ENCODE data around the gene DGAT2. TPM values are rescaled to one million over a fixed set of nuclear protein-coding genes. Genes with fewer than 3 reads are reported as not detected.

DGAT2 gene, protein sequence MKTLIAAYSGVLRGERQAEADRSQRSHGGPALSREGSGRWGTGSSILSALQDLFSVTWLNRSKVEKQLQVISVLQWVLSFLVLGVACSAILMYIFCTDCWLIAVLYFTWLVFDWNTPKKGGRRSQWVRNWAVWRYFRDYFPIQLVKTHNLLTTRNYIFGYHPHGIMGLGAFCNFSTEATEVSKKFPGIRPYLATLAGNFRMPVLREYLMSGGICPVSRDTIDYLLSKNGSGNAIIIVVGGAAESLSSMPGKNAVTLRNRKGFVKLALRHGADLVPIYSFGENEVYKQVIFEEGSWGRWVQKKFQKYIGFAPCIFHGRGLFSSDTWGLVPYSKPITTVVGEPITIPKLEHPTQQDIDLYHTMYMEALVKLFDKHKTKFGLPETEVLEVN
- total RNA-seq: 2.3 and 10.3 TPM in 2 replicates

GRCh38 chr11:75768112-75768908, at the start of gene DGAT2:
DGAT2 (plus strand) TSS chr11:75768778; CDS start chr11:75768992, 214 bp downstream.

DNA sequence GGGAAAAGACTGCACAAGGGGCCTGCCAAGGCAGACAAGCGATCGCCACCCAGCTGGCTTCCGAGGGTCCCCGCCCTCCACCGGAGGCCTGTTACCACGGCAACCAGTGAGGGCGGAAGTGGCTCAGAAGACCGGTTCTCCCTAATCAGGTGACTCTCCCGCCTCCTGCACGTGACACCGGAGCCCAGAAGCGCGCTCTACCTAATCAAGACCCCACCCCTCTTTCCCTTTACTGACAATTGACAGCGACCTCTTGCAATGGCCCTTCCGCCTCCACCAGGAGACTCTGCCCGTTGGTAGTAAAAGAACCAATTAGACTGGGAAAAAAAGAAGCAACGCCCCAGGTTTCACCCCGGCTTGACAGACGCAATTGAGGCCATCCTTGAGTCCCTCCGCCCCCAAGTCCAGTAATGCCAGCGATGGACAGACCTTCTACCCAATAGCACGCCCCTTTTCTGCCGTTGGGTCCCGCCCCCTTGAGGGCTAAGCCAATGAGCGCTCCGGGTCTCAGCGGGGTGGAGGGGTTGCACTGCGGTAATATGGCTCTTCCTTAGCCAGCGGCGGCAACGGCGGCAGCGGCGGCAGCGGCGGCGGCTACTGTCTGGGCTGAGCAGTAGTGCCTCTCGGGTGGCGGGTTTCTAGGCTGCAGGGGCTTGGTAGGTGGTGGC, 46.2 kb downstream of the DGAT2 start, which contains the start of gene UVRAG:
Gene UVRAG, plus strand, starts transcription at position 534 of the 668 bp plus-strand sequence. CDS start 198 bp downstream, outside the sequence.

Other genes starting within 250 kb of the DGAT2 start
- gene GDPD5, start 242.8 kb upstream of the DGAT2 start, total RNA-seq: 4.1 and 9.4 TPM in 2 replicates
- 1,766 and 2,892 TPM in 2 replicates for gene SERPINH1, start 206.5 kb upstream of the DGAT2 start, total RNA-seq
- gene MAP6, start 99.7 kb upstream of the DGAT2 start, total RNA-seq: 2.4 and 2.8 TPM in 2 replicates
- gene MOGAT2, start 50.9 kb upstream of the DGAT2 start, total RNA-seq: not detected in 2 replicates
- 22.4 and 23.3 TPM in 2 replicates for gene UVRAG, start 46.4 kb downstream of the DGAT2 start, total RNA-seq